Esophagus squamous epithelium (tissue), 5 donors: ENCODE results near the gene NLGN1. TPM values are rescaled to one million over a fixed set of nuclear protein-coding genes. Genes with fewer than 3 reads are reported as not detected.

Experiments
- DNase-seq: peaks from one replicate; lab custom pipeline; 2025; lab: John Stamatoyannopoulos, UW
- H3K27ac ChIP-seq, 4 donors: fragments of 200-600 bp; sonication (generic); one replicate each; pipeline ENCODE4 v1.5.1; 2016 to 2019; ENCODE audit warnings: mild to moderate bottlenecking in 1 of 4
- H3K27me3 ChIP-seq, 4 donors: fragments of 200-600 bp; sonication (generic); 1 replicate in 3 of 4; 2 replicates in 1 of 4; pipeline versions ENCODE4 v1.5.1 to v1.6.0; 2017 to 2021; ENCODE audit warnings: antibody characterized with exemption in 1 of 4
- H3K36me3 ChIP-seq, 3 donors: fragments of 200-600 bp; sonication (generic); one replicate each; pipeline ENCODE4 v1.5.1; 2016 to 2019
- H3K4me1 ChIP-seq, 3 donors: fragments of 200-600 bp; sonication (generic); one replicate each; pipeline ENCODE4 v1.5.1; 2017 to 2019
- H3K4me3 ChIP-seq, 4 donors: fragments of 200-600 bp; sonication (generic); 1 replicate in 3 of 4; 2 replicates in 1 of 4; pipeline ENCODE4 v1.5.1; 2016 to 2019; ENCODE audit warnings: mild to moderate bottlenecking in 2 of 4, moderate library complexity in 1 of 4
- H3K9me3 ChIP-seq, 3 donors: fragments of 200-600 bp; sonication (generic); one replicate each; pipeline ENCODE4 v1.5.1; 2016 to 2019
- POLR2A ChIP-seq, 4 donors: fragments of 450-650 bp; IDR thresholded peaks; one replicate each; pipeline ENCODE4 v1.6.1; 2017; ENCODE audit warnings: antibody characterized with exemption in 4 of 4, mild to moderate bottlenecking in 4 of 4, moderate library complexity in 3 of 4
- WGBS, 2 donors: methylation state at CpG; one replicate each; pipeline ENCODE4 v1.1.5; 2018; 5-methylcytosine and 5-hydroxymethylcytosine counted together
- intact Hi-C: fragments of 100-400 bp; cut with DNase I; formaldehyde crosslinking; loops from one replicate; pipeline ENCODE4 v1.15.0; 2022
- total RNA-seq, 4 donors: library from RNA; depleted of rRNA; stranded (reverse); fragments of >200 nt; gene quantifications; one replicate each; pipeline ENCODE4 v1.1.0, GENCODE V29; 2016
- TF ChIP-seq, protein P1 (sequence below), 6 experiments: fragments of 450-650 bp in 4 of 6; fragments of 200-600 bp in 2 of 6; sonication (generic) in 2 of 6; IDR thresholded peaks; one replicate each; pipeline ENCODE4 v1.5.1; 2016 to 2019; ENCODE audit warnings: antibody characterized with exemption in 6 of 6, mild to moderate bottlenecking in 4 of 6, moderate library complexity in 4 of 6
- donor health status: DM: yes; HTN: yes; CAD: no.

The NLGN1 gene
- total RNA-seq, 4 donors from 2014 or later = 0.34 to 12.6 (median 2.9) TPM

DNA sequence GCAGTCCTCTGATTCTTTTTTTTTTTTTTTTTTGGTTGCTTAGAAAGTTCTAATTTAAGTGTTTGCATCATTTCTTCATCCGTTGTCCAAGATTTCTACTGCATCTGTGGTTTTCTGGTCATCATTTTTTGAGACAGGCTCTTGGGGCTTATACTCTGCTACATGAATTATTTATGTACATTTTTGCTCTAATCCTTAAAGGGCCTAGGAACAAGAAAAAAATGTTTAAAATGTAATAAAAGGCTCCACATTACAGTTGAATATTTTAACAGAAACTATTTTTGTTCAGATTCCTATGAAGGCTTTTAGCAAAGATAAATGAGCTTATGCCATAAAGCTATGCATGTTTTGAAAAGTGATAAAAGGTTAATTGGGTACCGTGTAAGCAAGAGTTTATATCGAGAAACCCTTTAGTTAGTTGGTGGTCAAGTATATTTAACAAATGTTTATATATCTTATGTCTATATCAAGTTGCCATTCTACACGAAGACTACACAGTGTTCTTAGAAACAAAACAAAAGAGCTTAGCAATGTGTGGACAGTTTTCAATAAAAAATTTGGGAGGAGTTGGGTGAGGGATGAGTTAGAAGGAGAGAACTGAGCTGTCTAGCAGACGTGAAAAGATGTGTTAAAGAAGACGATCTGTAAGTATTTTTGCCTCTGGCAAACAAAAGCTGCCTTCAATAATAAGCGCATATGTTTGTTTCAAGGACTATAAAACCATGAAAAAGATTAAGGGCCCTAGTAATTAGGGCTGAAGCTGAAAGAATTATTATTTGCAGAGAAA is 898.0 kb downstream of the NLGN1 start:
- no peaks in the 10 kb centered on the region for H3K27me3 ChIP-seq
- intact Hi-C loops = no loop called here
- H3K9me3 ChIP-seq = no peaks in the 10 kb centered on the region
- no peaks in the 10 kb centered on the region for H3K4me1 ChIP-seq
- no peak overlapping the region for H3K4me3 ChIP-seq
- DNase-seq = no peak
- TF ChIP-seq, protein P1, sequence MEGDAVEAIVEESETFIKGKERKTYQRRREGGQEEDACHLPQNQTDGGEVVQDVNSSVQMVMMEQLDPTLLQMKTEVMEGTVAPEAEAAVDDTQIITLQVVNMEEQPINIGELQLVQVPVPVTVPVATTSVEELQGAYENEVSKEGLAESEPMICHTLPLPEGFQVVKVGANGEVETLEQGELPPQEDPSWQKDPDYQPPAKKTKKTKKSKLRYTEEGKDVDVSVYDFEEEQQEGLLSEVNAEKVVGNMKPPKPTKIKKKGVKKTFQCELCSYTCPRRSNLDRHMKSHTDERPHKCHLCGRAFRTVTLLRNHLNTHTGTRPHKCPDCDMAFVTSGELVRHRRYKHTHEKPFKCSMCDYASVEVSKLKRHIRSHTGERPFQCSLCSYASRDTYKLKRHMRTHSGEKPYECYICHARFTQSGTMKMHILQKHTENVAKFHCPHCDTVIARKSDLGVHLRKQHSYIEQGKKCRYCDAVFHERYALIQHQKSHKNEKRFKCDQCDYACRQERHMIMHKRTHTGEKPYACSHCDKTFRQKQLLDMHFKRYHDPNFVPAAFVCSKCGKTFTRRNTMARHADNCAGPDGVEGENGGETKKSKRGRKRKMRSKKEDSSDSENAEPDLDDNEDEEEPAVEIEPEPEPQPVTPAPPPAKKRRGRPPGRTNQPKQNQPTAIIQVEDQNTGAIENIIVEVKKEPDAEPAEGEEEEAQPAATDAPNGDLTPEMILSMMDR (IDR thresholded peaks at IDR 0.05) = no peak
- no peak for TF ChIP-seq POLR2A (IDR thresholded peaks at IDR 0.05)
- WGBS, 2 donors = 46 to 49% methylated on average over 7 of the region's 7 CpGs
- no peaks in the 10 kb centered on the region for H3K36me3 ChIP-seq
- H3K27ac ChIP-seq = no peak overlapping the region

DNA sequence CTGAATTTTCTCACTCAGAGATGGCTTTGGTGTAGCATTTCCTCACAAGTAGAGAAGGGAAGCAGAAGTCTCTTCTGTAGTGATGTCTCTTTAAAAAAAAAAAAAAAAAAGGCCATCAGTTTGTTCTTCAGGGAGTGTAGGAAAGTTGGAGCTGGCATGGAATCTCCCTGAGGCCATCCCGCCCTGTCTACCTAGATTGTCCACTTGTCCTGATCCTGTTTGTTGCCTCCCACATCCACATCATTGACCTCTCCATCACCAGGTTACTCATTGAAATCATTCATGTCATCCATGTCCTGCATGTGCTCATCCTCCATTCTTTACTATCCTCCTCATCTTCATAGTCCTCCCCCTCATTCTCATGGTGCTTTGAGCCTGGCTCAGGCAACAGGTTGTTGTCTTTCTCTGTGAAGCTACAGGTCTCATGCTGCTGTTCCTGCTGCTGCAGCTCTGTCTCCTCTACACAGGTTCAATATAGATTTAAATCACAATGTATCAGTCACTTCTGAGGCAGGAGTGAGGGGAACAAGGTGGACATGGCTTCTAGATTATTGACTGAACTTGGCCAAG is 905.3 kb downstream of the NLGN1 start:
- Histone ChIP-seq H3K9me3 (no peaks in the 10 kb centered on the region), H3K4me3 (no peak overlapping the region), H3K36me3 (no peaks in the 10 kb centered on the region), H3K4me1 (no peaks in the 10 kb centered on the region), H3K27ac (no peak overlapping the region), H3K27me3 (no peaks in the 10 kb centered on the region)
- intact Hi-C loops = no loop called here
- 55 to 64% methylated on average over 1 of the region's 1 CpG for WGBS, 2 donors
- no peak for TF ChIP-seq POLR2A (IDR thresholded peaks at IDR 0.05)
- TF ChIP-seq, protein P1 (IDR thresholded peaks at IDR 0.05) = no peak
- no peak for DNase-seq

DNA sequence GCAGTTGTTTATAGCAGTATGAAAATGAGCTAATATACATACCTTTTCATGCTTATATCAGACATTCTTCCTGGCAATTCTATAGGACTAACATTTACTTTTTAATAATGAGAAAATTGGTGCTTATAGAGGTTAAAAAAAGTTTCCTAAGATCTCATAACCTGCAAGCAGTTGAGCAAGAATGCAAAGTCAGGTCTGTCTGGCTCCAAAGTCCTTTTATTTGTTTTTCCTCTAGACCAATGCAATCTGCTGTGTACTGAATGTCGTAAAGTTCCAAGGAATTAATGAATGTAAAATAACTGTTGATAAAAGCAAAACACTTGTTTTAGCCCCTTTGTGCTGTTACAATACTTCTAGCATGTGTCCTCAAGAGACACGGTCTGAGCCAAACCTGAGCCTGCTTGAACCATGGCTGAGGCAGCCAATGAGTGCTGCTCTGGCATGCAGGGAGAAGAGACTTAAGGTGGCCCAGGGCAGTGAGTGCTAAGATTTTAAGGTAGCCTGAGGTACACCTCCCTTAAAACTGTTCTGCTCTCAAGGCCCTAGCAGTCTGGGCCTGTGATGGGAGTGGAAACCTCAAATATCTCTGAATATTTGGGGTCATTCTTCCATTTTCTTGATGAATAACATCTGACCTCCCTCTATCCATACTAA is 906.5 kb downstream of the NLGN1 start:
- Histone ChIP-seq H3K9me3 (no peaks in the 10 kb centered on the region), H3K27ac (no peak overlapping the region), H3K4me3 (no peak overlapping the region), H3K36me3 (no peaks in the 10 kb centered on the region), H3K27me3 (no peaks in the 10 kb centered on the region), H3K4me1 (no peaks in the 10 kb centered on the region)
- no peak for DNase-seq
- TF ChIP-seq, protein P1 (IDR thresholded peaks at IDR 0.05) = no peak
- no peak for TF ChIP-seq POLR2A (IDR thresholded peaks at IDR 0.05)
- 27 to 29% methylated on average over 2 of the region's 2 CpGs for WGBS, 2 donors
- intact Hi-C loops = no loop called here

DNA sequence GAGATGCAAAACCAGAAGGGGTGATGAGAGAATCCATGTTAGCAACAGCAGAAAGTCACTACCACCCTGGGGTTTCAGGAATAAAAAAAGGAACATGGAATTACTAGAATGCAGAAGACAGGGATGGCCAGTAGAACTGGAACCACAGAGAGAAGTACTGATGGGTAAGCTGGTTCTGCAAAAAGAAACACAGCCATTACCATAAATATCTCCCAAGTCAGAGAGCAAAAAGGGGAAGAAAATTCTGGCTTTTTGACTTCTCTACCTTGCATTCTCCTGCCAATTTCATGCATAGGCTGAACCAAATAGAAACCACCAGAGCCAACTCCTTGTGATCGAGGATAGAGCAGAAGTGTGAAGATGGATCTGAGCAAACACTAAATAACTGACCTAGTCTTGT is 911.2 kb downstream of the NLGN1 start:
- 67 to 87% methylated on average over 1 of the region's 1 CpG for WGBS, 2 donors
- Histone ChIP-seq H3K4me1 (no peaks in the 10 kb centered on the region), H3K4me3 (no peak overlapping the region), H3K36me3 (no peaks in the 10 kb centered on the region), H3K9me3 (no peaks in the 10 kb centered on the region), H3K27ac (no peak overlapping the region), H3K27me3 (no peaks in the 10 kb centered on the region)
- intact Hi-C loops = no loop called here
- no peak for DNase-seq
- no peak for TF ChIP-seq POLR2A (IDR thresholded peaks at IDR 0.05)

DNA sequence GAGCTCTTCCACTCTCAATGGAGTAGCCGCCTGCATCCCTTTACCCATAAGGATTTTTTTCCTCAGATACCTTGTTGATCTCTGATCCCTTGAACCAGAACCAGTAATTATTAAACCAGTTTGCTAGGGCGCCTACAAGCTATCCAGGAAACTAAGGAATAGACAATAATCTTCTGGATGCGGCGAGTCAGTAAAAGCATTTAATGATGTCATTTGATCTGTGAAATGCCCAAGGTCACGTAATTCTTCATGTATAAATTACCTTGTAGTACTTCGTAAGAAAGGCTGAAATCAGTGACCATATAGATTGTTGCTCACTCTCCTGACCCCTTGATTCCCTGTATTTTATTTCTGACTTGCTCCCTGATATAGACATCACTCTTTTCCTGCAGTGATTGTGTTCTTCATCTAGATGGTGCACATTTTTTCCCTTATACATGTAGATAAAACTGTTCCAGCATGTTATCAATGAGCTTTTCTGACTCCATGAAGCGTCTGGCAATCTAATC is 913.0 kb downstream of the NLGN1 start:
- no peak for DNase-seq
- Histone ChIP-seq H3K4me3 (no peak overlapping the region), H3K36me3 (no peaks in the 10 kb centered on the region), H3K9me3 (no peaks in the 10 kb centered on the region), H3K27ac (no peak overlapping the region), H3K4me1 (no peaks in the 10 kb centered on the region), H3K27me3 (no peaks in the 10 kb centered on the region)
- intact Hi-C loops = no loop called here
- 71% methylated on average over 7 of the region's 7 CpGs for WGBS, 2 donors
- TF ChIP-seq POLR2A (IDR thresholded peaks at IDR 0.05) = no peak
- TF ChIP-seq, protein P1 (IDR thresholded peaks at IDR 0.05) = no peak
